SH-SY5Y (cell line): ENCODE measurements around the gene TMEM167A.

Experiments
- GATA2 ChIP-seq: IDR thresholded peaks from 2 replicates; pipeline ENCODE4 v1.6.1; 2011; ENCODE audit warnings: mild to moderate bottlenecking, low read depth, low read length
- GATA3 ChIP-seq: IDR thresholded peaks from 2 replicates; pipeline ENCODE4 v1.6.1; 2011; ENCODE audit warnings: low read depth, mild to moderate bottlenecking, low read length, moderate library complexity

GRCh38 chr5:83092619-83093018 lies 15.4 kb upstream of the TMEM167A start:
- TF ChIP-seq GATA3 (no peak), GATA2 (no peak)
